Measurements from ENCODE around the gene KCNC2.

Gene KCNC2

GRCh38 chr12:75209812-75210138, at the start of gene KCNC2:
Gene KCNC2 (minus strand): TSS chr12:75209839.
- Histone ChIP-seq H3K9me3 (ENCODE audit: control insufficient read depth, insufficient read depth, low read length) (no peaks in the 10 kb centered on the region), H3K4me3 (ENCODE audit: low read depth, low read length) (peak within 1 kb of the TSS; percentile 61), H3K4me1 (ENCODE audit: control insufficient read depth, insufficient read depth, low read length) (peaks cover 2% of the 10 kb centered on the region), H3K9ac (ENCODE audit: low read depth, low read length) (no peak within 1 kb of the TSS), H3K36me3 (ENCODE audit: control insufficient read depth, insufficient read depth, low read length) (no peaks in the 10 kb centered on the region), H3K27me3 (ENCODE audit: control insufficient read depth, insufficient read depth, low read length) (peaks cover 48% of the 10 kb centered on the region)

- Histone ChIP-seq H3K27me3 (ENCODE audit: control insufficient read depth, insufficient read depth, low read length) (no peaks in the 10 kb centered on the region), H3K4me3 (ENCODE audit: low read depth, low read length) (no peak overlapping the region), H3K4me1 (ENCODE audit: control insufficient read depth, insufficient read depth, low read length) (peaks cover 5% of the 10 kb centered on the region), H3K9ac (ENCODE audit: low read depth, low read length) (no peak overlapping the region), H3K36me3 (ENCODE audit: control insufficient read depth, insufficient read depth, low read length) (no peaks in the 10 kb centered on the region), H3K9me3 (ENCODE audit: control insufficient read depth, insufficient read depth, low read length) (no peaks in the 10 kb centered on the region)
Observed at GRCh38 chr12:75259143-75259542, 49.5 kb upstream of the KCNC2 start.

GRCh38 chr12:75257510-75257909, 47.9 kb upstream of the KCNC2 start:
- Histone ChIP-seq H3K4me3 (ENCODE audit: low read depth, low read length) (no peak overlapping the region), H3K27me3 (ENCODE audit: control insufficient read depth, insufficient read depth, low read length) (no peaks in the 10 kb centered on the region), H3K9ac (ENCODE audit: low read depth, low read length) (no peak overlapping the region), H3K4me1 (ENCODE audit: control insufficient read depth, insufficient read depth, low read length) (peaks cover 5% of the 10 kb centered on the region), H3K36me3 (ENCODE audit: control insufficient read depth, insufficient read depth, low read length) (no peaks in the 10 kb centered on the region), H3K9me3 (ENCODE audit: control insufficient read depth, insufficient read depth, low read length) (no peaks in the 10 kb centered on the region)

GRCh38 chr12:75245108-75245507, 35.5 kb upstream of the KCNC2 start:
- Histone ChIP-seq H3K4me1 (ENCODE audit: control insufficient read depth, insufficient read depth, low read length) (no peaks in the 10 kb centered on the region), H3K9me3 (ENCODE audit: control insufficient read depth, insufficient read depth, low read length) (no peaks in the 10 kb centered on the region), H3K9ac (ENCODE audit: low read depth, low read length) (no peak overlapping the region), H3K27me3 (ENCODE audit: control insufficient read depth, insufficient read depth, low read length) (no peaks in the 10 kb centered on the region), H3K36me3 (ENCODE audit: control insufficient read depth, insufficient read depth, low read length) (no peaks in the 10 kb centered on the region), H3K4me3 (ENCODE audit: low read depth, low read length) (no peak overlapping the region)

GRCh38 chr12:75239987-75240386, 30.3 kb upstream of the KCNC2 start:
- Histone ChIP-seq H3K9ac (ENCODE audit: low read depth, low read length) (no peak overlapping the region), H3K9me3 (ENCODE audit: control insufficient read depth, insufficient read depth, low read length) (no peaks in the 10 kb centered on the region), H3K36me3 (ENCODE audit: control insufficient read depth, insufficient read depth, low read length) (no peaks in the 10 kb centered on the region), H3K4me1 (ENCODE audit: control insufficient read depth, insufficient read depth, low read length) (no peaks in the 10 kb centered on the region), H3K4me3 (ENCODE audit: low read depth, low read length) (no peak overlapping the region), H3K27me3 (ENCODE audit: control insufficient read depth, insufficient read depth, low read length) (no peaks in the 10 kb centered on the region)

GRCh38 chr12:75236206-75236605, 26.6 kb upstream of the KCNC2 start:
- Histone ChIP-seq H3K36me3 (ENCODE audit: control insufficient read depth, insufficient read depth, low read length) (no peaks in the 10 kb centered on the region), H3K9me3 (ENCODE audit: control insufficient read depth, insufficient read depth, low read length) (no peaks in the 10 kb centered on the region), H3K4me3 (ENCODE audit: low read depth, low read length) (no peak overlapping the region), H3K4me1 (ENCODE audit: control insufficient read depth, insufficient read depth, low read length) (no peaks in the 10 kb centered on the region), H3K9ac (ENCODE audit: low read depth, low read length) (no peak overlapping the region), H3K27me3 (ENCODE audit: control insufficient read depth, insufficient read depth, low read length) (no peaks in the 10 kb centered on the region)

GRCh38 chr12:75227132-75227531, 17.5 kb upstream of the KCNC2 start:
- H3K9ac ChIP-seq (ENCODE audit: low read depth, low read length): no peak overlapping the region
- no peaks in the 10 kb centered on the region for H3K36me3 ChIP-seq (ENCODE audit: control insufficient read depth, insufficient read depth, low read length)
- H3K9me3 ChIP-seq (ENCODE audit: control insufficient read depth, insufficient read depth, low read length): no peaks in the 10 kb centered on the region
- no peaks in the 10 kb centered on the region for H3K4me1 ChIP-seq (ENCODE audit: control insufficient read depth, insufficient read depth, low read length)
- H3K27me3 ChIP-seq (ENCODE audit: control insufficient read depth, insufficient read depth, low read length): no peaks in the 10 kb centered on the region
- H3K4me3 ChIP-seq (ENCODE audit: low read depth, low read length): no peak overlapping the region

- Histone ChIP-seq H3K36me3 (ENCODE audit: control insufficient read depth, insufficient read depth, low read length) (no peaks in the 10 kb centered on the region), H3K4me1 (ENCODE audit: control insufficient read depth, insufficient read depth, low read length) (peaks cover 2% of the 10 kb centered on the region), H3K9me3 (ENCODE audit: control insufficient read depth, insufficient read depth, low read length) (no peaks in the 10 kb centered on the region), H3K9ac (ENCODE audit: low read depth, low read length) (no peak overlapping the region), H3K27me3 (ENCODE audit: control insufficient read depth, insufficient read depth, low read length) (peaks cover 29% of the 10 kb centered on the region), H3K4me3 (ENCODE audit: low read depth, low read length) (no peak overlapping the region)
Observed at GRCh38 chr12:75212072-75212471, 2.4 kb upstream of the KCNC2 start.

- H3K9me3 ChIP-seq (ENCODE audit: control insufficient read depth, insufficient read depth, low read length): no peaks in the 10 kb centered on the region
- H3K9ac ChIP-seq (ENCODE audit: low read depth, low read length): no peak overlapping the region
- H3K27me3 ChIP-seq (ENCODE audit: control insufficient read depth, insufficient read depth, low read length): peaks cover 48% of the 10 kb centered on the region
- peaks cover 2% of the 10 kb centered on the region for H3K4me1 ChIP-seq (ENCODE audit: control insufficient read depth, insufficient read depth, low read length)
- no peaks in the 10 kb centered on the region for H3K36me3 ChIP-seq (ENCODE audit: control insufficient read depth, insufficient read depth, low read length)
- peak overlapping the region; percentile 61 for H3K4me3 ChIP-seq (ENCODE audit: low read depth, low read length)
Observed at GRCh38 chr12:75208856-75209811, 505 bp downstream of the KCNC2 start.

- H3K9me3 ChIP-seq (ENCODE audit: control insufficient read depth, insufficient read depth, low read length): no peaks in the 10 kb centered on the region
- no peaks in the 10 kb centered on the region for H3K36me3 ChIP-seq (ENCODE audit: control insufficient read depth, insufficient read depth, low read length)
- H3K4me1 ChIP-seq (ENCODE audit: control insufficient read depth, insufficient read depth, low read length): peaks cover 2% of the 10 kb centered on the region
- peak overlapping the region; percentile 65 for H3K4me3 ChIP-seq (ENCODE audit: low read depth, low read length)
- H3K9ac ChIP-seq (ENCODE audit: low read depth, low read length): no peak overlapping the region
- peaks cover 48% of the 10 kb centered on the region for H3K27me3 ChIP-seq (ENCODE audit: control insufficient read depth, insufficient read depth, low read length)
Observed at GRCh38 chr12:75207338-75208083, 2.1 kb downstream of the KCNC2 start.

- H3K27me3 ChIP-seq (ENCODE audit: control insufficient read depth, insufficient read depth, low read length): peaks cover 48% of the 10 kb centered on the region
- H3K4me3 ChIP-seq (ENCODE audit: low read depth, low read length): no peak overlapping the region
- H3K9me3 ChIP-seq (ENCODE audit: control insufficient read depth, insufficient read depth, low read length): no peaks in the 10 kb centered on the region
- peaks cover 2% of the 10 kb centered on the region for H3K4me1 ChIP-seq (ENCODE audit: control insufficient read depth, insufficient read depth, low read length)
- no peaks in the 10 kb centered on the region for H3K36me3 ChIP-seq (ENCODE audit: control insufficient read depth, insufficient read depth, low read length)
- no peak overlapping the region for H3K9ac ChIP-seq (ENCODE audit: low read depth, low read length)
Observed at GRCh38 chr12:75205558-75205957, 4.1 kb downstream of the KCNC2 start.

GRCh38 chr12:75196865-75197264, 12.8 kb downstream of the KCNC2 start:
- H3K9me3 ChIP-seq (ENCODE audit: control insufficient read depth, insufficient read depth, low read length): no peaks in the 10 kb centered on the region
- H3K4me1 ChIP-seq (ENCODE audit: control insufficient read depth, insufficient read depth, low read length): no peaks in the 10 kb centered on the region
- no peaks in the 10 kb centered on the region for H3K27me3 ChIP-seq (ENCODE audit: control insufficient read depth, insufficient read depth, low read length)
- H3K4me3 ChIP-seq (ENCODE audit: low read depth, low read length): no peak overlapping the region
- no peak overlapping the region for H3K9ac ChIP-seq (ENCODE audit: low read depth, low read length)
- H3K36me3 ChIP-seq (ENCODE audit: control insufficient read depth, insufficient read depth, low read length): no peaks in the 10 kb centered on the region
